Amygdala (tissue), 56 donors: Measurements from ENCODE around the gene CRMP1.
A peak's percentile ranks its signal among the peaks of the same experiment; 100 is the strongest.

Source experiments
- DNase-seq, 56 donors: peaks; one replicate each; lab custom pipeline; 2025; lab: John Stamatoyannopoulos, UW

The CRMP1 gene

DNA sequence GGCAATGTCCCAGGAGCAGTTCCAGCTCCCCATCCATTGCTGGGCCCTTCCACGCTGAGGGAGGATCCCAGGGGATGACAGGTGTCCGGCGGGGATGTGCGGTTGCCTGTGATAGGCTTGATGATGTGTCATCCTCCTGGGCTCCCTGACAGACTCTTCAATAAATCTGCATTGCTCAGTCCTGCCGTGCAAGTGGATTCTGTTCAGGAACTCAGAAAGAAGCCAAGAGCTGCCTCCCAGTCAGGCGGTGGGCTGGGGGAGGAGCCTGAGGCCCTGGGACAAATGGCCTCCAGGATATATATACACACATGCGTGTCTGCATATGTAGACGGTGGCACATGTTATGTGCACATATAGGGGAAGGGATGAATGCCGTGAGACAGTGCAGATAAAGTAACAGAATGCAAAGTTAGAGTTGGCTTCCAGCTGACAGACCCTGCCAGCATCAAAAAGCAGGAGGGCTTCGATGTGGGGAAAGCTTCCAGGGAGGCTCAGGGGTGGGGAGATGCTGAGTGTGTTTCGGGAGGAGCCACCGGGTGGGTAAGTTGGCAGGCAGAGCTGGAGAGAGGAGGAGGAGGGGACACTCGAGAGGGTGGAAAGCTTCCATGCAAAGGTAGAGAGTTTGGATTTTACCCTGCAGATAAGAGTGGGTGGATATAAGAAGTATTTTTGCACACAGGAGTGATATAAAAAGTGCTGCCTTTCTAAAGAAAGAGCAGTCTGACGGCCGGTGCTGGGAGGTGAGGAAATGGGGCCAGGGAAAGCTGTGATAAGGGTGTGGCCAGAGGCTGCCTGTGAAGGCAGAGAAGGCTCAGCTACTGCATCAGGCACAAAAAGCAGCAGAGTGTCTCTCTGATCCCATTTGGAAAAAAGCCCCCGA lies 28.5 kb upstream of the CRMP1 start:
- DNase-seq, result peak in 4 of 56 donors; percentile 14 to 35 (median 26)

DNA sequence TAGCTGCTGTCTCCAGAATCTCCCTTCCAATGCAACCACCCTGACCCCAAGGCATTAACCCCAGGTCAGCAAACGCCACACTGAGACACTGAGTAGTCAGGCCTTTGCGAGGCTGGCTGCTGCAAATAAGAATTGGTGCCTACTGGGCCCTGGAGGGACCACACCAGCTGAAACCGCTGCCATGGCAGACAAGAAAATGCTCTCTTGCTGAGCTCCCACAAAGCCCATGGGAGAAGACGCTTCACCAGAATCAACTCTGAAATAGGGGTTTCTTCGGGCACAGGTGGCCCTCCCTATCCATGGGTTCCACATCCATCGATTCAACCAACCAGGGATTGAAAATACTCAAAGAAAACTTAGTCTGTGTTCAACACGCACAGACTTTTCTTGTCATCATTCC lies 26.7 kb upstream of the CRMP1 start:
- DNase-seq, result no peak

DNA sequence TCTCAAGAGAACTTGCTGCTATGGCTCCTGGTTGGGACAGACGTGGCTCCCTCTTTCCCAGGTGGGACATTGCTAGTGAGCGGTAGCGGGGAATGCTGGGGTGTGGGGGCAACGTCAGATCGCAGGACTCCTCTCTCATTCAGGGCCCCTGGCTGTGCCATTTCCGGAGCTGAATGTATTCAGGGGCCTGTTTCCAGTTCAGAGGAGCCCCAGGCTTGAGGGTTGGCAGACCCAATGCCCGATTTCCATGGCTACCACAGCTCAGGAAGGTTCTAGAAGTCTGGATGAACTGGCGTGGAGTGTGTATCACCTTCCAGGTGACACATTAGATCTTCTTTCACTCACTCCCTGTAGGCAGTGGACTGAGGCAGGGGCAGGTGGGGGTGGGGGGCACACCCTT lies 26.2 kb upstream of the CRMP1 start:
- no peak for DNase-seq

DNA sequence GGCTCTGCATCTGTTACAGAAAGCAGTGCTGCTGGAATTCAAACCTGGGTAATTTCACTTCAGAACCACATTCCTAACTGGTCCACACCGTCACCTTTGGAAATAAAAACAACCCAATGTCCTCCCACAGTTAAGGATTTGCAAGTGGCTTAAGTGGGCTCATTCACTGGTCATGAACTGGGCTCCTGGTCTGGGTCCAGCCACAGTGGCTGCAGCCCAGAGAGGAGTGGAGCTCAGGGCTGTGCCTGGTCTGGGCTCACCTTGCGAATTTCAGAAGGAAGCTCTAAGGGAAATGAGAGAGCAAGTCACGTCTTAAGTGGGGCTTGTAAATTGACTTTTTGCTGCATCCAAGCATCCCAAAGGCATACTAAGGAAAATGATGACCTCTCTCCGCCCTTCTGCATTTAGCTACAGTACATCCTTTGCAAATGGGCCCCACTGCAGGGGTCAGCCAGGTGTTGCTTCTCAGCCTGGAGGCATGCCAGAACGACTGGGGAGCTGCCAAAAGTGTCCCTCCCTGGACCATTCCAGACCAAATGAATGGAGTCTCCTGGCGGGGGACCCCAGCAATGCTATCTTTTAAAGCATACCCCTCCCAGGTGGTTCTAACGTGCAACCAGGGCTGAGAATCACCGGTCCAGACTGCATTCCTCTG lies 25.6 kb upstream of the CRMP1 start:
- DNase-seq, result no peak

DNA sequence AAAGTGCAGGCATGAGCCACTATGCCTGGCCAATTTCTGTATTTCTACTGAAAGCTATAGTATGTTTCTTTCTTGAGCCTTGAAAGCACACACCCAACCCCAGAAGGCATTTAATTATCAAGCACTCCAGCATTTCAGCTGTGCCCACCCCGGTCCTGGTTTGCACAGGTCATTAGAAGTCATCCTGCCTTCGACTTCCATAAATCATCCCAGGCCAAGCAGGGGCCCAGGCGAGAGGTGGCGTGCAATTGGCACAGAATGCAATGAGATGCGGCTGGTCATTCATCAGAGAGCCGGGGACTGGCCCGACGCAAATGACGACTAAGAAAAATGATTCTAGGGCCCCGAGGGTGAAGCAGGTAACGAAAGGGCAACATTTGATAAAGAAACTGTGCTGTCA lies 24.8 kb upstream of the CRMP1 start:
- no peak for DNase-seq

DNA sequence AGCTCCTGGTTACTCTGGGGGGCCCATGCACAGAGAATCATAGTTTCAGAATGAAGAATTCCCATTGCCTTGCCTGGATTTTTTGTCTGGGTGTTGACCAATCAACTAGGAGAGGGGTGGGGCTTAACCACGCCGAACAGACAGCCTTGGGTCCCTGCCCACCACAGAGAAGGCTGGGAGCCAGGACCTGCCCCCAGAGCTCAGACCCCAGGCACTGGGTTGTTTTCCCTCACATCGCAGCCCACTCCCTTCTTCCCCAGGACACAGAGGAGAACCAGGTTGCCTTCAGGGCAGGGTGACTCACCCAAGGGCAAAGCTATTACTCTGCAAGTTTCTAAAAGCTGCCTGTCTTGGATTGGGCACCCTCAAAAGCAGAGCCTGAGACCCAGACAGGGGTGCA lies 23.3 kb upstream of the CRMP1 start:
- no peak for DNase-seq

DNA sequence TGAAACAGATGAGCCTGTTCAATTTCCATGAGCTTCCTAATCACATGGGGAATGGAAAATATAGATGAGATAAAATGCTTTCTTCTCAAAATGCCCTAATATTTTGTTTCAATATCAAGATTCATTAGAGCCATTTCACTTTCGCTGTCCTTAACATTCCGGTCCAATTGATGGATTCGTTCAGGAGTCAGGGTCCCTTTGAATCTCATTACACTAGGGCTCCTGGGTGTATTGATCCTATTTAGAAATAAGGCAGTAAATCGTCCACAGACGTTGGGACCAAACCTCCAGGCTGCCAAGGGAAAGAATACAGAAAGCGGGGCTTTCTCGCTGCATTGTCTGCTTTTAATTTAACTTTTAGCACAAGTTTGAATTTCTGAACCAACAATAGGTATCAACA lies 20.6 kb upstream of the CRMP1 start:
- no peak for DNase-seq

DNA sequence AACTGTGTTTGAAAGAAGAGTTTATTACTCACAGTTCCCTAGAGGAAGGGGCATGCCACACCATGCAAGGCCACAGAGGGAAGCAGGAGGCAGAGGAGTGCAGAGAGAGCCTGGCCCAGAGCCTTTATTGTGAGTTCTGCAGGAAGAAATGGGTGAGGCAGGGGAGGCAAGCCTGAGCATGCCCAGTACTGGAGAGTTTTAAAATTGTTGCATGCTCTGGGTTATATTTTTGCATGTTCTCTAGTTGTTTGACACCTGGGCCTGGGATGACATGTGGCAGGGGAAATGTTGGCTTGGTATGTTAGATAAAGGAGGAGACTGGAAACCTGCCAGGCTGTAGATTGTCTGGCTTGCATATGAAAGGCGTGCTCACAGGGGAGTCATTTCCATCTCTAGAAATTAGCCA lies 19.7 kb upstream of the CRMP1 start:
- DNase-seq, result no peak

DNA sequence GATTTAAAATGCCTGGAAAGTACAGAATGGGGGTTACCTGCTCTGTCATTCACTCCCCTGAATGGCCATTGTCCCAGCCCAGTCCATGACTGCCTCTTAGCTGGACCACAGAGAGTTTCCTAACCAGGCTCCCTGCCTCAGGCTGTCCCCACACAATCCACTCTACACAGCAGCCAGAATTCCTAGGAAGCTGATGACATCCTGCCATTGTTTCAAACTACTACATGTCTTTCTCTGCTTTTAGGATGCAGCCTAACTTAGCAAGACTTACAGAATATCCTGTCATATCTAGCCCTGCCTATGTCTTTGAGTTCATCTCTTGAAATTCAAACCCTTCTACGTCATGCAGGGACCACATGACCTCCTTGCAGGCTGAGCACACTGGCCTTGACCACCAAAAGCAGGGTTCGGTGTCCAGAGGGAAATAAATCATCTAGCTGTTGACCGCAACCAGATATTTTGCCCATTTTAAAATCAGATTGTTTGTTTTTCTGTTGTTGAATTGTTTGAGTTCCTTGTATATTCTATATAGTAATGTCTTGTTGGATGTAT lies 16.1 kb upstream of the CRMP1 start:
- no peak for DNase-seq

DNA sequence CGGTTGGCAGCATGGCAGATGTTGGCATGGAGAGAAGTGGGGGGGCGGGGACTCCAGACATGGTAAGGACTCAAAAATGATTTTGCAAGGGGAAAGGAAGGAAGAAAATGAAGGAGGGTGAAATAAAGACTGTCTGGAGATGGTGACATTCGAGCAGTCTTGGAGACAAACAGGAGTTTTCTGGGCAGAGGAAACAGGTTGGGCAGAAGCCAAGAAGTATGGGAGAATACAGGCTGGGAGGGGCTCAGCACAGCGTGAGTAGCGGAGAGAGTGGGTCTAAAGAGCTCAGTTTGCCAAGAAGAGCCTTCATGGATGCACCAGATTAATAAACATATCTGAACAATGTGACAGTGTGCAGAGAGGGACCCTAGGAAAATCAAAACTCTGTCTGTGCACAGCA lies 13.3 kb upstream of the CRMP1 start:
- no peak for DNase-seq

DNA sequence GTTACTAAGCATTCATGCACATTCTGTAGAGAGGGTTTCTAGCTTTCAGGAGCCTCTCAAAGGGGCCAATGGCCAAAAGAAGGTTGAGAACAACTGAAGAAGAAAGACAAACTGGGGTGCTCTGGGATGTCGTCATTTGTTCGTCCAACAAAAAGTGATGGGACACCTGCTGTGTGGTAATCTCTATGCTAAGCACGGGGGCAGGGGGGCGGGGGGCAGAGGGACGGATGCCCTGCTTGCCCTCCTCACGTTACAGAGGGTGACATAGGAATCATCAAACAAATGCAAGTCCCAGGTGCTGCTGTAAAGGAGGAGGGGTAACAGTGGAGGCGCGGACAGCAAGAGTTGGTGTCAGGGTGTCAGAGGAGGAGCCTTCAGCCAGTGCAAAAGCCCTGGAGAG lies 12.8 kb upstream of the CRMP1 start:
- no peak for DNase-seq

DNA sequence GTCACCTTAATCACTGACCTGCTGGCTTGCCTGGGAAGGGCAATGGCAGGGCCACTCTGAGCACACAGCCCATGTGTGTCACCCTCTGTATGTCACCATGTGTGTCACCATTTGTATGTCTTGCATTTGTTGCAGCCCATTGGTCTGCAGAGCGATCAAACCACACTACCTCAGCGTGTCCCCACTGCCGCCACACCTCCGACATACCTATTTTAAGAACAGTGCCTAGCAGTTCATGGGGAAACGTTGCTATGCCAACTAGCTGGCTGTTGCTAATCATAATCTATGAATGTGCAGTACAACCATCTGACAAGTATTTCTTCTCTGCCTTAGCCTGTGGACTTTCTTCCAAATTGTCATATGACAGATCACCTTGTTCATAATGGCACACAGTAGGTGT lies 8.0 kb upstream of the CRMP1 start:
- DNase-seq, result peak in 3 of 56 donors; percentile 30 to 49 (median 42)

DNA sequence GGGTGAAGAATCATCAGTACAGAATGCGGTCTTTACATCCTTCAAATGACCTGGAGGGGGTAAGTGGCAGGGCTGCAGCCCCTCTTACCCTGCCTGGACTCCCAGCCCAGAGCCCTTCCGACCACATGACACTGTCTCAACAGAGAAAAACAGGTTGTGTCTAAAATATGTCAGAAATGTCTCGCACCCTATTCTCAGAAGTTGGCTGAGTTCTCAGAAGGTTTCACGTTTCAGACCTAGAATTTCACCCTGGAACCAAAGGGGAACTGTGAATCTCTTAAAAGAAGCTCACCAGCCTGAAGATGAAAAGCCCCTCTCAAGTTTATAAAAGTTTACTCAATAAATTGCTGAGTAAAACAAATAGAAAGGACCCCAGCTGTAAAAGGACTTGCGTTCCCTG lies 7.0 kb upstream of the CRMP1 start:
- no peak for DNase-seq

DNA sequence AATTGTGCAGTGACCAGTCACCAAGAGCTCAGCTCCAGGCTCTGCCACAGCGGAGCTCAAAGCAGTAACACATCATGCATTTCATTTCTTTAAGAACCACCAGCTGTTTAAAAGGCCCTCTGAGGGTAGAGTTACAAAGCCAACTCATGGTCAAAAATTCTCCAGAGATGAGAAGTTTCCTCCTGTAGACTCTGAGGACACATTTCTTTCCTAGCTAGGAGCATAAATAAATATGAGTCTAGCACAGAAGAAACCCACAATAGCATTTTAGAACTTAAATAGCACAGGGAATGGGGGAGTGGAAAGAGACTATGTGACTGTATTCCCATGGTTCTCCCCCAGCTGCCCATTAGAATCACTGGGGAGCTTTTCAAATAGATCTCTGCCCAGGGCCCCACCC lies 6.5 kb upstream of the CRMP1 start:
- no peak for DNase-seq

DNA sequence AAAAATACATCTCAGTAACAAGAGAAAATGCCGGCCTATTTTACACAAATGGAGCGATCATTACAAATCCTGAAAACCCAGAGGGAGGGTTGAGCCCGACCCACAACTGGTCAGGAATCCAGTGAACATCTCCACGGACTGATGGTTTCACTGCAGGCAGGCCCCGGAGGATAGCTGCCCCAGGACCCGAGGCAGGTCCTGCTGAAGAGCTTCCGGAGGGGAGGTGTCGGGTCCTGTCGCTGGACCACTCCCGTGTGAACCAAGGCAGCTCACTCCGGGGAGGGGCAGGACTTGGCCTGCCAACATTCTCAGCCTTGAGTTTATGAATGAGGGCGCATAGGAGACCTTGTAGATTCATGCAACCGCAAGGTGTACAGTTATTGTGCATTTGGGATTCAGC lies 4.8 kb upstream of the CRMP1 start:
- no peak for DNase-seq

DNA sequence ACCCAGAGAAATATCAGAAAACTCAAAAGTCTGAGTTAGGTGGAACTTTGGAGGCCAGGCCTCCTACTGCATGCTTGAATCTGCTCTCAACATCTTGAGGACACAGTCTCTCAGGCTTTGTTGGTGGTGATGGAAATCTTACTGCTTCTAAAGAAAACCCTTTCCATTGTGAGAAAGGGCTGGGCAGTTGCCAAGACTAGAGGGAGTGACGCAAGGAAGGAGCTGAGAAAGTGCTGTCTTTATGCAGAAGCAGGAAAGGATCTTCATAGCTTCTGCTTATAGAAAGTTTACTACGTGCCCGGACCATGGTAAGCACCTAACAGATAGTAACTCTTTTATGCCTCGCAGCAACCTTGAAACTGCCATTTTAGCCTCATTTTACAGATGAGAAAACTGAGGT lies 2.4 kb upstream of the CRMP1 start:
- peak in 6 of 56 donors; percentile 18 to 46 (median 33) for DNase-seq

DNA sequence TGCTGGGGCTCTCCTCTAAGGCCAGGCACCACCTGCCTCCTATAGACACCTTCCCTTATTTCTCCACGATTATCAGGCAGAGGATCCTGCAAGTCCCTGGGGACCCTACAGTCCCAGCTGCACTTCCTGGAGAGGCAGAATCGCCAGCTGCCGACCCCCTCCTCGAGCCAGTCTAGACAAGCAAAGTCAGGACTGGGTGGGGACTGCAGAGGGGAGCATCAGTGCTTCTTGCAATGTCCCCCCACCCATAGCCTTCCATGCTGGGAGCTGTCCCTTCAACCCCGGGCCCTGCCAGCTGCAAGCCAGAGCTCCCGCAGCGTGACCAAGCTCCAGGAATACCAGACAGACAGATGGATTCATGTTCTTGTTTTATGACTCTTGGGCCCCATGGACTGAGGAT lies 1.4 kb upstream of the CRMP1 start:
- no peak for DNase-seq

DNA sequence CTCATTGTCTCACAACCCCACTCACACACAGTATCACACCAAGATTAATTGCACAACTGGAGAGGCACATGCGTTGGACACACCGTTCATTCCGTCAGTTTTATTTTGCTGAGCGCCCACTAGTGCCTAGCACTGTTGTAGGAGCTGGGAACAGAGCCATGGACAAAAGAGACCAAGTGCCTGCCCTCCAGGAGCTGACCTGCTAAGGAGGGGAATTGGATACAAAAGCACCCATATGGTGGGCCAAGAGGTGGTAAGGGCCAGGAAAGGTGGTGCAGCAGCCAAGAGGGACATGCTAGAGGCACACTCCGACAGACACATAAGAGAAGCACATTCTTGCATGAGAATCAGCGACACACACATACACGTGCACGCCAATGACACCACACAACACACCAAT lies 705 bp upstream of the CRMP1 start:
- DNase-seq, result peak in 1 of 56 donors; percentile 30

DNA sequence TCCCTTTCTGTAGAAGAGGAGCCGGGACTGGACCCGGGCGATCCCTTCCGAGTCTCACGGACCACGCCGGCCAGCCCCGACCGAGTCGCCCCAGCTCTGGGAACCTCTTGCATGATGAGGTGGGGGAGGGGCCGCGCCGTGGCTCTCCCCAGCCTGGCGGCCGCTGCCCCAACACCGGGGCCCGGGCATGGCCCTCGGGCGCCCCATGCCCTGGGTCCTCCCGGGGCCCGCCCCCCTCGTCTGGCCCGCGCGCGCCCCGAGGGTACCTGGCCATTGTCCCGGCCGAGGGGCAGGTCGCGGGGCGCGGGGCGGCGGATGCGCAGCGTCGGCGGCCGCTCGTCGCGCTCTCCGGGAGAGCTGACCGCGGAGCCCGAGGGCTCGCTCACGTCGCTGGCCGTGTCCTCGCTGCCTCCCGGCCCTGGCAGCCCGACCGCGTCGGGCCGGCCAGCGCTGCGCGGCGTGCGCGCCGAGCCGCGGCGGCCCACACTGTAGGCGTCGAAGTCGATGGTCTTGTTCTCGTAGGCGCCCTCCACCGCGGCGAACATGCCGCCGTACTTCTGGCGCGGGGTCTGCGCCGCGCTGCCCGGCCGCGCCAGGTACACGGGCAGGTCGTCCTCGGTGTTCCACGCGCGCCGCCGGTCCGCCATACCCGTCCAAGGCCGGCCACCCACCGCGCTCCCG lies 423 bp downstream of the CRMP1 start:
- DNase-seq, result no peak

DNA sequence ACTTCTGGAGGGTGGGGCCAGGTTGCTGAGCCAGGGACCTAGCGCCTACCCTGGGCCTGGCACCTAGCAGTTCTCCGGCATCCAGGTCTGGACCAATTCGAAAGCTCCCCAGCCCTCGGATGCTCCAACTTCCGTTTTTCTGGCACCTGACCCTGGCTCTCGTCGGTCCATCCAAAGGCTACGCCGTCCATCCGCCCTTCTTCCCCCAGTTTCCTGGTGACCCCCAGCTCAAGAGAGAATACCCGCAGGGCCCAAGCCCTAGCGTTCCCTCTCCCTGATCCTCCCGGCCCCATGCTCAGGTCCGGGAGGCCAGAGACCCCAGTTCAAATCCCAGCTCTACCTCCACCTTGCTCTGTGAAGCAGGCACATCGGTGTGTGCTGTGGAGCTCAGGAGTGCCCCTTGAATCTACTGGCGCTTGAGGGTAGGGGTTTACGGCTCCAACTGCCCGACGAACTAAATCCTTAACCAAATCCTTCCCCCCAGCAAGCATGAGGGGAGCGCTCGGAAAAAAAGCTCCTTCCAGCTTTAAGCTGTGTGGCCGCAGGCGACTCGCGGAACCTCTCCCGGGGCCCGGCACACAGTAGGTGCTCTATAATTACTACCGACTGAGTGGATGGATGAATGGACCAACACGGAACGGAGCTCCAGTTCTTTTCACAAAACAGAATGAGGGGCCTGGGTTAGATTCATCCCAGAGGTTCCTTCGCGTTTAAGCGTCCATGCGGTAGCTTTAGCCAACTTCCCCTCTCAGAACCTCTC lies 1.1 kb downstream of the CRMP1 start:
- DNase-seq, result no peak
